Lung (tissue), 12 donors: ENCODE results near the gene KIAA0040. TPM values are rescaled to one million over a fixed set of nuclear protein-coding genes. Genes with fewer than 3 reads are reported as not detected.

Experiments used
- ATAC-seq: fragments of 200-7000 bp; cut with Tn5 transposase; one replicate; pipeline ENCODE4 v1.9.1; 2020; ENCODE audit warnings: moderate number of reproducible peaks; ENCODE audit not compliant: insufficient read depth, low FRiP score
- DNase-seq, 3 donors: peaks; one replicate each; pipeline ENCODE4 v3.0.0-alpha.2; 2013 to 2017
- H3K27ac ChIP-seq, 2 donors: one replicate each; pipeline ENCODE4 v1.5.1; 2013; ENCODE audit warnings: mild to moderate bottlenecking in 2 of 2, moderate library complexity in 2 of 2, control low read depth in 1 of 2, inconsistent platforms in 1 of 2, low read depth in 1 of 2, low read length in 1 of 2
- H3K27me3 ChIP-seq, 3 donors: one replicate each; pipeline ENCODE4 v1.5.1; 2013; ENCODE audit warnings: low read length in 2 of 3; ENCODE audit not compliant: control insufficient read depth in 3 of 3, insufficient read depth in 3 of 3
- H3K36me3 ChIP-seq, 4 donors: one replicate each; pipeline ENCODE4 v1.5.1; 2013; ENCODE audit warnings: low read length in 4 of 4, mild to moderate bottlenecking in 1 of 4, moderate library complexity in 1 of 4; ENCODE audit not compliant: control insufficient read depth in 4 of 4, insufficient read depth in 4 of 4
- H3K4me1 ChIP-seq, 5 donors: one replicate each; pipeline ENCODE4 v1.5.1; 2013; ENCODE audit warnings: low read length in 5 of 5, mild to moderate bottlenecking in 2 of 5, moderate library complexity in 1 of 5; ENCODE audit not compliant: control insufficient read depth in 5 of 5, insufficient read depth in 5 of 5
- H3K4me3 ChIP-seq: one replicate; pipeline ENCODE4 v1.5.1; 2013; ENCODE audit warnings: mild to moderate bottlenecking, control low read depth, moderate library complexity
- H3K9ac ChIP-seq, 2 donors: one replicate each; pipeline ENCODE4 v1.5.1; 2013; ENCODE audit warnings: low read length in 2 of 2, control low read depth in 1 of 2; ENCODE audit not compliant: insufficient read depth in 1 of 2
- H3K9me3 ChIP-seq, 4 donors: one replicate each; pipeline ENCODE4 v1.5.1; 2013; ENCODE audit warnings: low read length in 3 of 4, mild to moderate bottlenecking in 1 of 4, moderate library complexity in 1 of 4; ENCODE audit not compliant: control insufficient read depth in 4 of 4, insufficient read depth in 3 of 4
- CTCF ChIP-seq: IDR thresholded peaks from 2 replicates; pipeline ENCODE4 v1.5.1; 2012; ENCODE audit warnings: mild to moderate bottlenecking; ENCODE audit errors: control extremely low read depth, extremely low read depth
- WGBS, 2 donors: extraction: QIAGEN DNeasy Blood & Tissue Kit; methylation state at CpG; one replicate each; pipeline ENCODE4 v1.1.7; 2013; 5-methylcytosine and 5-hydroxymethylcytosine counted together
- polyA plus RNA-seq, 2 donors: library from polyadenylated mRNA; stranded (reverse); fragments of 200-250 nt; gene quantifications; one replicate each; pipeline ENCODE4 v1.2.1, GENCODE V29; 2013
- total RNA-seq, 2 donors: library from RNA; depleted of rRNA in 1 of 2; stranded (reverse); fragments of >200 nt in 1 of 2; gene quantifications; one replicate each; pipeline ENCODE4 v1.2.1, GENCODE V29; 2014 to 2021
- donor health status: control.
- donor health status: control.
- donor health status: Bipolar disorder and iron deficiency.
- donor health status: healthy.
- donor health status: DM: yes; HTN: yes; CAD: no.

The KIAA0040 gene
- total and polyA plus RNA-seq, 4 donors: 13.4 to 37.9 (median 29.5) TPM

DNA sequence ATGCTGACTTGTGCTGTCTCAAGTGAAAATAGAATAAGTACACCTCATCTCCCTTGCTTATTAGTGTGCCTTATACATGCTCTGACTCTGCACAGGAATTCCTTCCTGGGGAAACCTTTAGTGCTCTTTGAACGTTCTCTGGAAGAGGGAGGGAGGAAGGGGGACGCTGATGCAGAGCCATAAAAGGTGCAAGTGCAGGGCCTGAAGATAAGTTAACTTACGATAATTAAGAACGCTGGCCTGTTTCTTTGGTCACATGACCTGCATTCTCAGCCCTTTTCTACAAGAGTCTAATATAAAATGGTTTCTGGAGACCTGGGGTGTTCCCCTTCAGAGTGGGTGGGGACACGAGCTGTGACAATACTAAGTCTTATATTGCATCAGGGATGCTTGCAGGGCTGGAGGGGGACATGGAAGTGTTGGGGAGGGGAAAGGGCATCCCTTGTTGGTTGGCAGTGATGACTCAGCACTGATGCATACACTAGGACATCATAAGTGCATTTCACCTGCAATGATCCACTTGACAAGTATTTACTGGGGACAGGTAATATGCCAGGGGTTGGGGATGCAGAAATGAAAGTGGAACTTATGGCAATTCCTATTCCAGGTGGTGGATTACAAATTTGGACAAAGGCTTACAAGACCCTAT lies 26.3 kb upstream of the KIAA0040 start:
- no peak for DNase-seq
- Histone ChIP-seq H3K4me1 (peaks cover 0 to 30% (median 8%) of the 10 kb centered on the region in 5 donors), H3K27ac (peak overlapping the region in 1 of 2 donors; percentile 30), H3K9me3 (no peaks in the 10 kb centered on the region), H3K4me3 (no peak overlapping the region), H3K27me3 (no peaks in the 10 kb centered on the region), H3K9ac (no peak overlapping the region), H3K36me3 (no peaks in the 10 kb centered on the region)
- no peak for TF ChIP-seq CTCF
- 71 to 80% methylated on average over 5 of the region's 5 CpGs for whole genome bisulfite sequencing, 2 donors
- ATAC-seq: no peak

GRCh38 chr1:175217721-175218531 lies 25.4 kb upstream of the KIAA0040 start:
- H3K9ac ChIP-seq: no peak overlapping the region
- H3K36me3 ChIP-seq: no peaks in the 10 kb centered on the region
- H3K4me1 ChIP-seq: peaks cover 0 to 30% (median 8%) of the 10 kb centered on the region in 5 donors
- WGBS, 2 donors: 78 to 82% methylated on average over 10 of the region's 10 CpGs
- H3K27ac ChIP-seq: no peak overlapping the region
- no peak for TF ChIP-seq CTCF
- no peak overlapping the region for H3K4me3 ChIP-seq
- no peaks in the 10 kb centered on the region for H3K27me3 ChIP-seq
- DNase-seq (no peak), ATAC-seq (no peak)
- H3K9me3 ChIP-seq: peaks cover 0 to 2% (median 0%) of the 10 kb centered on the region in 4 donors

DNA sequence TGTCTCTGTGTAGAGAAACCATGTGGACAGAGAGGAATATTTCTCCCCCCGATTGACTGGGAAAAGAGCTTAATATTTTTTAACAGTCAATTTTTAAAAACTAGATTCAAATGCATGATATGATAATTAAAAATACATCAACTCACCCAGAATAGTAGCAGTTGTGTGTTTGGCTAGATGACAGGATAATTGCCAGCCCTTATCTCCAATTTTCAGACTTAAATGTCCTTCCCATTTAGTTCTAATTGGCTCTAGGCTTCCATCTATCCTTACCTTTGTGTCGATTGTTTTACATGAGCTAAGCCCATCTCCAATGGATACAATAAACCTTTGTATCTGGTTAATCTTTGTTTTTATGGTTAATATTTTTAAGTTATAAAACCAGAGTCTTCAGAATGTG lies 23.9 kb upstream of the KIAA0040 start:
- no peak for TF ChIP-seq CTCF
- DNase-seq: peak in 1 of 3 donors; percentile 34
- peaks cover 0 to 19% (median 5%) of the 10 kb centered on the region in 5 donors for H3K4me1 ChIP-seq
- ATAC-seq: no peak
- 84 to 87% methylated on average over 2 of the region's 2 CpGs for WGBS, 2 donors
- H3K4me3 ChIP-seq: no peak overlapping the region
- H3K36me3 ChIP-seq: no peaks in the 10 kb centered on the region
- no peak overlapping the region for H3K9ac ChIP-seq
- no peak overlapping the region for H3K27ac ChIP-seq
- no peaks in the 10 kb centered on the region for H3K27me3 ChIP-seq
- peaks cover 0 to 2% (median 0%) of the 10 kb centered on the region in 4 donors for H3K9me3 ChIP-seq
